Fibroblast of the aortic adventitia (primary cell): ENCODE measurements around the gene FETUB. TPM values are rescaled to one million over a fixed set of nuclear protein-coding genes. Genes with fewer than 3 reads are reported as not detected.

Experiments
- DNase-seq: peaks from one replicate; pipeline ENCODE4 v3.0.0-alpha.2; 2010; ENCODE audit warnings: low read depth
- H3K4me3 ChIP-seq: 2 replicates; pipeline ENCODE4 v1.5.1; 2011; ENCODE audit warnings: low read depth, mild to moderate bottlenecking, control low read depth, low read length, moderate library complexity
- total RNA-seq: library from RNA; depleted of rRNA; stranded (reverse); fragments of >200 nt; gene quantifications from 2 replicates; pipeline ENCODE4 v1.2.3, GENCODE V29; 2012; ENCODE audit warnings: low replicate concordance
- TF ChIP-seq, protein P1 (sequence below): IDR thresholded peaks from 2 replicates; pipeline ENCODE4 v1.5.1; 2011; ENCODE audit warnings: mild to moderate bottlenecking, low read length, control low read depth, inconsistent platforms; ENCODE audit not compliant: insufficient read depth

The FETUB gene
- total RNA-seq, 1 donor: not detected

DNA sequence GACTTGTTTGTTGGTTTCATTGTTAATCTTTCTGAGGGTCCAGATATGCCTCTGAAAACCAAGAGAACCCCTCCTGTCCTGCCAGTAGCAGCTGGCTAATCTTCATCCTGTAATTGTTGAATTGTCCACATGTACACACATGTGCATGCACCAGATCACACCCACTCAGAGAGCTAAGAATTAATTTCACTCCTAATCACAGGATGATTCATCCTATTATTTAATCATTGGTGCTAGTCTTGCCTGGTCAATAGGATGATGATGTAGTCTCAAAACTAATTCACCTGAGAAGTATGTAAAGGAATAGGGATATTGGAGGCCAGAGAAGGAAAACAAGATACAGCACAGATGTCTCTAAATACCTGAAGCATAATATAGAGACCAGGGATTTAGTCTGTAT, 35.1 kb upstream of the FETUB start:
- TF ChIP-seq, protein P1, sequence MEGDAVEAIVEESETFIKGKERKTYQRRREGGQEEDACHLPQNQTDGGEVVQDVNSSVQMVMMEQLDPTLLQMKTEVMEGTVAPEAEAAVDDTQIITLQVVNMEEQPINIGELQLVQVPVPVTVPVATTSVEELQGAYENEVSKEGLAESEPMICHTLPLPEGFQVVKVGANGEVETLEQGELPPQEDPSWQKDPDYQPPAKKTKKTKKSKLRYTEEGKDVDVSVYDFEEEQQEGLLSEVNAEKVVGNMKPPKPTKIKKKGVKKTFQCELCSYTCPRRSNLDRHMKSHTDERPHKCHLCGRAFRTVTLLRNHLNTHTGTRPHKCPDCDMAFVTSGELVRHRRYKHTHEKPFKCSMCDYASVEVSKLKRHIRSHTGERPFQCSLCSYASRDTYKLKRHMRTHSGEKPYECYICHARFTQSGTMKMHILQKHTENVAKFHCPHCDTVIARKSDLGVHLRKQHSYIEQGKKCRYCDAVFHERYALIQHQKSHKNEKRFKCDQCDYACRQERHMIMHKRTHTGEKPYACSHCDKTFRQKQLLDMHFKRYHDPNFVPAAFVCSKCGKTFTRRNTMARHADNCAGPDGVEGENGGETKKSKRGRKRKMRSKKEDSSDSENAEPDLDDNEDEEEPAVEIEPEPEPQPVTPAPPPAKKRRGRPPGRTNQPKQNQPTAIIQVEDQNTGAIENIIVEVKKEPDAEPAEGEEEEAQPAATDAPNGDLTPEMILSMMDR: no peak
- no peak overlapping the region for H3K4me3 ChIP-seq
- no peak for DNase-seq

DNA sequence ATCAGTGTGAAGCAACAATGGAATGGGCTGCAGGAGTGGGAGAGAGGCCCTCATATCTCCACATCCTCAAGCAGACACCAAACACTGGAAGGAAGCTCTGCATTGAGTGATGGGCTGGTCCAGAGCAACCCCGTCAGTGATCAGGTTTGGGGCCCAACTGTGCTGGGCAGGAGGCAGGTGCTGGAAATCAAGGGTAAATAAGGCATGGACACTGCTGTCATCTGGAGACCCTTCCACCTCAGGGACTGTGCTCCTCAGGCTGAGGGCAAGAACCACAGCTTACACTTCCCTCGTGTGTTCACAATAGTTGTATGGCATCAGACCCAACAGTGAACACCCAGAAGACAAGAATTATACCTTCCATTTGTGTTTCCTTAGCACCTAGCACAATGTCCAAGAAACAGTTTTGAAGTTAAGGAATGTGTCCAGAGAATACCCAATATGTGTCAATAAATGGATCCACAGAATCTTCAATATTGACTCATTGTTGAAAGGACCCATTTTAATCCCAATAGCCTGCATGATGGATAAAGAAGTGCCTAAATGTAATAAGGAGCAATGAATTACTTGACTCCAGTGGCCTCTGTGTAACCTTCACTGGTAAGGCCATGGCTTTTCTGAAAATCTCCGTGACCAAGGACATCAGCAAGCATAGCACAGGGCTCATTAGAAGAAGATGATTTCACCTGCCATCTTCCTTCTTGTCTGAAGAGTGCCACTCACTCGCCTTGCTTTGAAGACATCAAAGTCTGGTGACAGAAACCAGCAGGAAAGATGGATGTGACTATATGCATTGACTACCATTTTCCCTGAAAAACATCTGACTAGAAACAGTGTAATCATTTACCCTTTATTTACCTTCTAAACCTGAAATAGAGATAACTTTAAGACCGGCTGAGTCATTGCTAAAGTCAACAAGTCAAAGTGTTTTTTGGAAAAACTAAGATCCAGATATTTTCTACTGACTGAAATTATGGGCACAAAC, 34.3 kb upstream of the FETUB start:
- TF ChIP-seq, protein P1: no peak
- H3K4me3 ChIP-seq: no peak overlapping the region
- DNase-seq: no peak

DNA sequence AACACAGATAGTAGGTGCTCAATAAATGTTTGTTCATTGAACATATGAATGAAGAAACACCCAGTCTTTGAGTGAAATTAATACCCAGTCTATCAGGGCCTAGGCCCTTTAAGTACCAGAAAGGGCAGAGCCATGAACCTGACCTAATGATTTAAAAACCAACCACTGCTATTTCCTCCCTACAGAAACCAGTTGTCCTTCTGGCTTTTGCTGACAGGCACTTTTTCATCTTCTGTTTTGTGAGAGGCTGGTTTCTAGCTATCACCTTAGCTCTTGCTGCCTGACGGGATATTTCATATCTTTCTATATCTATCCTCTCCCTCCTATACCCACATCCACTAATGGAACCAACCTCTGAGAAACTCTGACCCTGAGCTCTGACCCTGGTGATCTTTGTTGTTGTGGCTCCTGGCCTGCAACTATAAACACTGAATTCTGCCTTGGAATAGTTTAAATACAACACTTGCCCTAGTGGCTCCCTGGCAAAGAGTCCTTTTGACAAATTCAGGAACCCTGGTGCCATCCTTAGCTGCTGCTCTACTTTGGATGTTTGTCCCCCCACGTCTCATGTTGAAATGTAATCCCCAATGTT, 31.5 kb upstream of the FETUB start:
- DNase-seq: no peak
- TF ChIP-seq, protein P1: no peak
- no peak overlapping the region for H3K4me3 ChIP-seq

- DNase-seq: no peak
- TF ChIP-seq, protein P1: peak; percentile 28
These were observed 30.8 kb upstream of the FETUB start for GRCh38 chr3:186609247-186609868.

GRCh38 chr3:186612065-186612464, 28.1 kb upstream of the FETUB start:
- no peak for DNase-seq
- no peak overlapping the region for H3K4me3 ChIP-seq
- TF ChIP-seq, protein P1: no peak

More at GRCh38 chr3:186609247-186609868, 30.8 kb upstream of the FETUB start:
- no peak overlapping the region for H3K4me3 ChIP-seq

DNA sequence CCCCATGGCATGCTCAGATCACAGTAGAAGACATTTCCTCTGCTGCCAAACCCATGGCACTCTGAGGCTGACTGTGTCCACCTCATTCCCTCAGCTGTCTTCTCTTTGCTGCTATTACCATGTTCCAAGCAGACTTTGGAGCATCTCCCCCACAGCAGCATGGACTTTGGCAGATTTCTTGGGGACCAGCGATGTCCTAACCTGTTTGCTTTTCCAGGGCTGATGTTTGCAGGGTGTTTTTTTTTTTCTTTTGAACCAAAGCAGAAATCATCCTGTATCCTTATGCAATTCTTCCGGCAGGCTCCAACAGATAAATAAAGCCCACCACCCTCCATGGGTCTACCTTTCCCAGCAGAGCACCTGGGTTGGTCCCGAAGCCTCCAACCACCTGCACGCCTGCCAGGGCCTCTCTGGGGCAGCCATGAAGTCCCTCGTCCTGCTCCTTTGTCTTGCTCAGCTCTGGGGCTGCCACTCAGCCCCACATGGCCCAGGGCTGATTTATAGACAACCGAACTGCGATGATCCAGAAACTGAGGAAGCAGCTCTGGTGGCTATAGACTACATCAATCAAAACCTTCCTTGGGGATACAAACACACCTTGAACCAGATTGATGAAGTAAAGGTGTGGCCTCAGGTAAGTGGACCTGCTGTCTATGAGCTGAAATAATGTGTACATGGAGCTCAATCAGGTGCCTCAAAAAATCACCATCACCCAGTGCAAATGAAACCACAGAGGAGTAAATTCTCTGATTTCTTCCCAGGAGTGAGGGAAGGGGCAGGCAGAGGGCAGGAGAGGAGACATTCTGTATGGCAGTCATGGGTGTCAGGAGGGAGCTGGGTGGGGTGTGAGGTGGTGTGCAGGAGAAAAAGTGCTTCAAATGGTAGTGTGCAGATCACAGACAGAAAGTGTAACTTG, 27.2 kb upstream of the FETUB start, which contains the start of gene AHSG:
Gene AHSG, plus strand, starts transcription at position 340 of the 916 bp plus-strand sequence. Its CDS starts 82 bp downstream, at position 422.
- no peak for DNase-seq
- TF ChIP-seq, protein P1: no peak
- H3K4me3 ChIP-seq: no peak within 1 kb of the TSS
